ENCODE measurements around the gene TRERF1.

DNA sequence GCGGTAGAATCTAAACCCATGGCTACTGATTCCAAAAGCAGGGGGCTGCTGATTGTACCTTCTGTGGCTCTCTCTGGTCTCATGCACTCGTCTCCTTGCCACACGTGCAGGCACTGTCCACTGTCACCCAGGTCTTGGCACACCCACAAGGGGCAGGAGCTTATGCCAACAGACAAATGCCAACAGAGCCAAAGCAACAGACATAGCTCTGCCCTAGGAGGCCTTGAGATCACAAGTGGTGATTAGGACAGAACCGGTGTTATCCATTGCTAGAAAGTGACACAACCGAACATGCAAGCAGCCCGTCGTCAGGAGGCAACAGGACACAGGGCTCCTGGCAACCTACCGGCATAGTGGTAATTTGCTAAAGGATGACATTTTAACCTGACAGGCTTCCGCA lies 197.2 kb downstream of the TRERF1 start:
- TF ChIP-seq, protein P1, sequence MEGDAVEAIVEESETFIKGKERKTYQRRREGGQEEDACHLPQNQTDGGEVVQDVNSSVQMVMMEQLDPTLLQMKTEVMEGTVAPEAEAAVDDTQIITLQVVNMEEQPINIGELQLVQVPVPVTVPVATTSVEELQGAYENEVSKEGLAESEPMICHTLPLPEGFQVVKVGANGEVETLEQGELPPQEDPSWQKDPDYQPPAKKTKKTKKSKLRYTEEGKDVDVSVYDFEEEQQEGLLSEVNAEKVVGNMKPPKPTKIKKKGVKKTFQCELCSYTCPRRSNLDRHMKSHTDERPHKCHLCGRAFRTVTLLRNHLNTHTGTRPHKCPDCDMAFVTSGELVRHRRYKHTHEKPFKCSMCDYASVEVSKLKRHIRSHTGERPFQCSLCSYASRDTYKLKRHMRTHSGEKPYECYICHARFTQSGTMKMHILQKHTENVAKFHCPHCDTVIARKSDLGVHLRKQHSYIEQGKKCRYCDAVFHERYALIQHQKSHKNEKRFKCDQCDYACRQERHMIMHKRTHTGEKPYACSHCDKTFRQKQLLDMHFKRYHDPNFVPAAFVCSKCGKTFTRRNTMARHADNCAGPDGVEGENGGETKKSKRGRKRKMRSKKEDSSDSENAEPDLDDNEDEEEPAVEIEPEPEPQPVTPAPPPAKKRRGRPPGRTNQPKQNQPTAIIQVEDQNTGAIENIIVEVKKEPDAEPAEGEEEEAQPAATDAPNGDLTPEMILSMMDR (IDR thresholded peaks at IDR 0.05): no peak
- no peak for TF ChIP-seq EZH2 (IDR thresholded peaks at IDR 0.05)
